Keratinocyte (primary cell): ENCODE results near the gene FOXP4.

Experiments used
- CTCF ChIP-seq, 3 experiments: IDR thresholded peaks in 1 of 3; conservative IDR thresholded peaks in 1 of 3; optimal IDR thresholded peaks in 1 of 3; 2 replicates in 2 of 3; 3 replicates in 1 of 3; pipeline versions ENCODE3 to v1.5.1; 2011; ENCODE audit warnings: low read length in 3 of 3, mild to moderate bottlenecking in 3 of 3, moderate library complexity in 2 of 3, control low read depth in 1 of 3, inconsistent platforms in 1 of 3; ENCODE audit not compliant: insufficient read depth in 2 of 3; ENCODE audit errors: extremely low read depth in 1 of 3
- EZH2 ChIP-seq: IDR thresholded peaks from one replicate; pipeline ENCODE4 v1.6.1; 2012; ENCODE audit warnings: inconsistent platforms, mild to moderate bottlenecking, low read length, moderate library complexity

- TF ChIP-seq CTCF (optimal IDR thresholded peaks at IDR 0.05 in 1 of 3, IDR thresholded peaks at IDR 0.05 in 1 of 3, conservative IDR thresholded peaks at IDR 0.05 in 1 of 3; ENCODE audit: extremely low read depth in 1 of 3, insufficient read depth in 2 of 3, low read length in 3 of 3), result no peak
- TF ChIP-seq EZH2, result no peak
Observed at GRCh38 chr6:41634657-41635056, 88.5 kb downstream of the FOXP4 start.
